Erythroblast (primary cell): ENCODE data around the gene CTBP2.

Experiments
- GATA1 ChIP-seq: IDR thresholded peaks from 2 replicates; pipeline ENCODE4 v1.6.1; 2011; ENCODE audit warnings: low read depth, mild to moderate bottlenecking, control low read depth, low read length, moderate library complexity
- POLR2A ChIP-seq: IDR thresholded peaks from 2 replicates; pipeline ENCODE4 v1.6.1; 2011; ENCODE audit warnings: mild to moderate bottlenecking, low read length

DNA sequence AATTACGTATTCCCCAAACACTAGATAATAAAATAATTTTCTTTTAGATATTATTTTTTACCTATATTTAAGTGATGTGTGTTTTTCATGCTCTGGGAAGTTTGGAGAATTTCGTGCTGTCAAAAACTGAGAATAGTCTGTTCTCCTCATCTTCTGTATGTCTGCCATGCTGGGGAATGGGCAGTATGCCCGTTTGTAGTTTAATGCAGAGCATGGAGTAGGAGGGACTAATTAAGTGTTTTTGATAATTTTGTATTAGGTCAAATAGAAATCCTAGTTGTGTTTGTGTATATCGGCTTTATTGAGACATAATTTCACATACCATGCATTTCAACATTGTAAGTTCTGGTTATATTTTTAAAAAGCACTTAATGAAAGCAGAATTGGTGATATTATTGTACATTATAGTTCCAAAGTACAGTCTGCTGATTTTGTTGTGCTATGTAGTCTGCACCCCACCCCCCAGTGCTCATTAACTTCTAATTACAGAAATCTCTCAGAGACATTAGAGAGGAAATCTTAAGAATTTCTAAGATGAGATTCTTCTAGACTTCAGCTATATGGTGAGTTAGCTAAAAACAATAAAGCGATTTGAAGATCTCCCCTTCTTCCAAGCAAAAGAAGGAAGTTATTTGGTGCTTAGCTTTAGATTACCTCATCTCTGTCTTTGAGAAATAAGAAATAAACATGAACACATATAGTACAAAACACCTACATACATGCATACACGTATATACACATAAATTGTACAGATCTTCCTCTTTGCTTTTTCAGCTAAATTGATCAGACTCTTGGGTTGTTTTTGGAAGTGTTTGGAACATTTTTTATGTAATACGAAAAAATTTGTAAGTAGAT is 196.3 kb downstream of the CTBP2 start:
- TF ChIP-seq POLR2A (no peak), GATA1 (no peak)
